HG02642 (cell line): ENCODE measurements around the gene DYNC1H1.

ENCODE experiments used
- ATAC-seq: cut with Tn5 transposase; IDR thresholded peaks from one replicate; pipeline ENCODE4 v1.9.1; 2021; ENCODE audit warnings: mild to moderate bottlenecking; ENCODE audit not compliant: unreplicated experiment, poor library complexity

The DYNC1H1 gene

GRCh38 chr14:101986953-101987352 is 22.6 kb downstream of the DYNC1H1 start:
- no peak for ATAC-seq

GRCh38 chr14:101988377-101988776 is 24.0 kb downstream of the DYNC1H1 start:
- no peak for ATAC-seq

- no peak for ATAC-seq
These were observed 27.0 kb downstream of the DYNC1H1 start for GRCh38 chr14:101991352-101991751.

- peak; percentile 82 for ATAC-seq
These were observed 28.3 kb downstream of the DYNC1H1 start for GRCh38 chr14:101992708-101993107.

GRCh38 chr14:101997429-101998336 is 33.3 kb downstream of the DYNC1H1 start:
- ATAC-seq, result no peak

- ATAC-seq, result no peak
These were observed 36.5 kb downstream of the DYNC1H1 start for GRCh38 chr14:102000902-102001301.

- no peak for ATAC-seq
These were observed 41.0 kb downstream of the DYNC1H1 start for GRCh38 chr14:102005336-102005735.

GRCh38 chr14:102007916-102008418 is 43.6 kb downstream of the DYNC1H1 start:
- ATAC-seq, result no peak

GRCh38 chr14:102008891-102009290 is 44.5 kb downstream of the DYNC1H1 start:
- no peak for ATAC-seq

GRCh38 chr14:102011631-102012030 is 47.3 kb downstream of the DYNC1H1 start:
- ATAC-seq, result no peak

GRCh38 chr14:102012336-102012735 is 48.0 kb downstream of the DYNC1H1 start:
- no peak for ATAC-seq

GRCh38 chr14:102013669-102014200 is 49.4 kb downstream of the DYNC1H1 start:
- ATAC-seq, result no peak

- ATAC-seq, result no peak
These were observed 50.8 kb downstream of the DYNC1H1 start for GRCh38 chr14:102015045-102015685.

- no peak for ATAC-seq
These were observed 51.4 kb downstream of the DYNC1H1 start for GRCh38 chr14:102015771-102016170.

GRCh38 chr14:102016420-102017090 is 52.2 kb downstream of the DYNC1H1 start:
- no peak for ATAC-seq

GRCh38 chr14:102018251-102018650 is 53.9 kb downstream of the DYNC1H1 start:
- no peak for ATAC-seq

- ATAC-seq, result no peak
These were observed 54.7 kb downstream of the DYNC1H1 start for GRCh38 chr14:102019006-102019540.

- ATAC-seq, result no peak
These were observed 55.9 kb downstream of the DYNC1H1 start for GRCh38 chr14:102020058-102020971.

- no peak for ATAC-seq
These were observed 62.6 kb downstream of the DYNC1H1 start for GRCh38 chr14:102026934-102027333.
